Spleen (tissue), 7 donors: ENCODE measurements around the gene RGR.

ENCODE experiments used
- POLR2A ChIP-seq, 3 donors: fragments of 450-650 bp; IDR thresholded peaks; one replicate each; pipeline ENCODE4 v1.5.1; 2017; ENCODE audit warnings: antibody characterized with exemption in 3 of 3, mild to moderate bottlenecking in 1 of 3
- POLR2AphosphoS5 ChIP-seq, 3 donors: sonication (generic); formaldehyde crosslinking; IDR thresholded peaks; one replicate each; pipeline ENCODE4 v1.5.1; 2017; ENCODE audit warnings: antibody characterized with exemption in 3 of 3
- TF ChIP-seq, protein P1 (sequence below), 11 experiments: fragments of 200-600 bp in 7 of 11; fragments of 450-650 bp in 4 of 11; sonication (generic) in 4 of 11; IDR thresholded peaks in 8 of 11; conservative IDR thresholded peaks in 3 of 11; 1 replicate in 7 of 11; 2 replicates in 4 of 11; pipeline versions ENCODE4 v1.4.0 to v1.8.0; 2016 to 2021; ENCODE audit warnings: antibody characterized with exemption in 11 of 11, inconsistent platforms in 4 of 11, mild to moderate bottlenecking in 1 of 11
- donor health status: DM: no; HTN: no; CAD: no; lungs with moderate emphysema.
- donor health status: DM: no; HTN: no; CAD: no.
- donor health status: DM: no; HTN: no; CAD: no.

DNA sequence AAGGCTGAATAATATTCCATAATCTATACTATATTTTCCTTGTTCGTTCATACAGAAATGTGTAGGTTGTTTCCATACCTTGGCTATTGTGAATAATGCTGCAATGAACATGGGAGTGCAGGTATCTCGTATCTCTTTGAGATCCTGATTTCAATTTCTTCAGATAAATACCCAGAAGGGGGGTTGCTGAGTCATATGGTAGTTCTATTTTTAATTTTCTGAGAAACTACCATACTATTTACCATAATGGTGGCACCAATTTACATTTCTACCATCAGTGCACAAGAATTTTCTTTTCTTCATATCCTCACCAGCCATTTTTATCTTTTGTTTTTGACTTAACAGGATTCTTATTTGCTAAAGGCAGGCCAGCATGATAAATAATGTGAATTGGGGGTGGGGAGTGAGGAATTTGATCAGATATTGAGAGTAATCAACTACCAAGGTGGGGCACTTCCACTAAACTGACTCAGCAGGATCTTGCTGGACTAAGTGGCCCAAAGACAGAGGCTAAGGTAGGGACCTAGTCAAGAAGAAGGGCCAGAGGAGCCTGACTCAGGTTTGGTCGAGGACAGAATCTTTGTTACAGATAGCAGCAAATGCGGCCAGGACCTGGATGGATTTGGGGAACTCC, 62.0 kb downstream of the RGR start:
- TF ChIP-seq POLR2A (IDR thresholded peaks at IDR 0.05) (no peak), POLR2AphosphoS5 (IDR thresholded peaks at IDR 0.05) (no peak)
- TF ChIP-seq, protein P1, sequence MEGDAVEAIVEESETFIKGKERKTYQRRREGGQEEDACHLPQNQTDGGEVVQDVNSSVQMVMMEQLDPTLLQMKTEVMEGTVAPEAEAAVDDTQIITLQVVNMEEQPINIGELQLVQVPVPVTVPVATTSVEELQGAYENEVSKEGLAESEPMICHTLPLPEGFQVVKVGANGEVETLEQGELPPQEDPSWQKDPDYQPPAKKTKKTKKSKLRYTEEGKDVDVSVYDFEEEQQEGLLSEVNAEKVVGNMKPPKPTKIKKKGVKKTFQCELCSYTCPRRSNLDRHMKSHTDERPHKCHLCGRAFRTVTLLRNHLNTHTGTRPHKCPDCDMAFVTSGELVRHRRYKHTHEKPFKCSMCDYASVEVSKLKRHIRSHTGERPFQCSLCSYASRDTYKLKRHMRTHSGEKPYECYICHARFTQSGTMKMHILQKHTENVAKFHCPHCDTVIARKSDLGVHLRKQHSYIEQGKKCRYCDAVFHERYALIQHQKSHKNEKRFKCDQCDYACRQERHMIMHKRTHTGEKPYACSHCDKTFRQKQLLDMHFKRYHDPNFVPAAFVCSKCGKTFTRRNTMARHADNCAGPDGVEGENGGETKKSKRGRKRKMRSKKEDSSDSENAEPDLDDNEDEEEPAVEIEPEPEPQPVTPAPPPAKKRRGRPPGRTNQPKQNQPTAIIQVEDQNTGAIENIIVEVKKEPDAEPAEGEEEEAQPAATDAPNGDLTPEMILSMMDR (IDR thresholded peaks at IDR 0.05 in 8 of 11, conservative IDR thresholded peaks at IDR 0.05 in 3 of 11): no peak
